HG03280 (cell line): ENCODE results near the gene HSBP1L1.
"Not testable (repeated sequence)": the region's sequence is repeated elsewhere in the genome, so short reads cannot be mapped to it uniquely, and the experiment has no call there.

Source experiments
- ATAC-seq: cut with Tn5 transposase; IDR thresholded peaks from one replicate; pipeline ENCODE4 v1.9.1; 2021; ENCODE audit warnings: mild to moderate bottlenecking, moderate library complexity; ENCODE audit not compliant: unreplicated experiment

The HSBP1L1 gene

GRCh38 chr18:79960161-79960801 is 4.2 kb upstream of the HSBP1L1 start:
- ATAC-seq = not testable (repeated sequence)

- no peak for ATAC-seq
Measured at GRCh38 chr18:79960921-79961526, 3.4 kb upstream of the HSBP1L1 start.

GRCh38 chr18:79961527-79962291 is 2.7 kb upstream of the HSBP1L1 start:
- ATAC-seq = no peak

GRCh38 chr18:79962311-79962710 is 2.1 kb upstream of the HSBP1L1 start:
- ATAC-seq = no peak

GRCh38 chr18:79962835-79963657 is 1.4 kb upstream of the HSBP1L1 start:
- peak; percentile 69 for ATAC-seq

- no peak for ATAC-seq
Measured at GRCh38 chr18:79963658-79964329, 649 bp upstream of the HSBP1L1 start.

GRCh38 chr18:79965119-79965902 is 868 bp downstream of the HSBP1L1 start:
- no peak for ATAC-seq

- no peak for ATAC-seq
Measured at GRCh38 chr18:79970419-79971133, 6.1 kb downstream of the HSBP1L1 start.

- no peak for ATAC-seq
Measured at GRCh38 chr18:79971211-79971952, 6.9 kb downstream of the HSBP1L1 start.

- no peak for ATAC-seq
Measured at GRCh38 chr18:79971986-79972385, 7.5 kb downstream of the HSBP1L1 start.

GRCh38 chr18:79972720-79973119 is 8.3 kb downstream of the HSBP1L1 start:
- ATAC-seq = no peak

DNA sequence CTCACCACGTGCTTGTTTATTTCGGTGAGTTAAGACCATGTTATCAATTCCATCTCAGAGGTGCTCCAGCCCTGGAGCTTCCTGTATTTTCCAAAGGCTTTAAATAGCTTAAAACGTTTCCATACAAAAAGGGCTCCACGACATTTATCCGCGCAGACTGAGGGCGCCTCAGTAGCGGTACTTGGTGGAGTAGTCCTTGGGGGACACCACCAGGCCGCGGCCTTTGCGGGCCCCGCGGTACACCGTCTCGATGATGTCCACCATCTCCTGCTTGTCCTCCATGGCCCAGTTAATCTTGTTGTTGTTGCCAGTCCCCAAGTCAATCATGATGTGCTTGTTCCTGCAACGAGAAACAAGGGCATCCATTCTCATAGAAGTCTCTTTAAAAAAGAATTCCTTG is 9.1 kb downstream of the HSBP1L1 start:
- ATAC-seq = no peak

DNA sequence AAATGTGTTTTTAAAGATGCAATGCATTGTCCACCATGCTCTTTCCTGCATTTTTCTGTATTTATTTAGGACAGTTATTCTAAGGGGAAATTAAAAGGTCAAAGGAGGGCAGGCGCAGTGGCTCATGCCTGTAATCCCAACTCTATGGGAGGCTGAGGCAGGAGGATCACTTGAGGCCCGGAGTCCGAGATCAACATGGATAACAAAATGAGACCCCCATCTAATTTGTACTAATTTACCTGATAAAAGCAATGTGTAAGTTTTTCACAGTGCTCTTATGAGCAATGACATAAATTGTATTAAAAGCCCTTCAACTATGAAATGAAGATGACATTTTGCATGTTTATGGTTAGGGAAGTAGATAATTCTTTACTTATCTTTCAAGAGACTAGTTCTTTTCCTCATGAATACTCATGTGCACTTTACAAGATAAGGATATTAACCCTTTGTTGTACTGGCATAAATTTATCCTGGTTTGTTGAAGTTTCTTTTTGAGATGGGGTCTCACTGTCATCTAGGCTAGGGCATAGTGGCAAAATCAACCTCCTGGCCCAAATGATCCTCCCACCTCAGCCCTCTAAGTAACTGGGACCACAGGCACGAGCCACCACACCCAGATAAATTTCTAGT is 9.7 kb downstream of the HSBP1L1 start:
- ATAC-seq = no peak

GRCh38 chr18:79975043-79975442 is 10.6 kb downstream of the HSBP1L1 start:
- no peak for ATAC-seq

GRCh38 chr18:79975985-79976680 is 11.7 kb downstream of the HSBP1L1 start:
- ATAC-seq = no peak

DNA sequence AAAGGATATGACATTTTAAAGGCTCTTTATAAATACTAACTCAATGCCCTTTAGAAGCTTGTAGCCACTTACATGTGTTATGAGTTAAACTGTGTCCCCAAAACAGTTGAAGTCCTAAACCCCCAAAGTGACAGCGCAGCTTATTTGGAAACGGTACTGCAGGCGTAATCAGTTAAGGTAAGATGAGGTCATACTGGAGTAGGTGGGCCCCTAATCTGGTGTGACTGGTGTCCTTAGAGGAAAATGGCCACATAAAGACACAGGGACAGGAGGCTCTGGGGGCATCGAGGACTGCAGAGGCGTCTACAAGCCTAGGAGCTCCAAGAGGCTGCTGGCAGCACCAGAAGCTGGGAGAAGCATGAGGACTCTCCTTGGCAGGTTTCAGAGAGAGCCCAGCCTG is 15.4 kb downstream of the HSBP1L1 start:
- ATAC-seq = no peak

DNA sequence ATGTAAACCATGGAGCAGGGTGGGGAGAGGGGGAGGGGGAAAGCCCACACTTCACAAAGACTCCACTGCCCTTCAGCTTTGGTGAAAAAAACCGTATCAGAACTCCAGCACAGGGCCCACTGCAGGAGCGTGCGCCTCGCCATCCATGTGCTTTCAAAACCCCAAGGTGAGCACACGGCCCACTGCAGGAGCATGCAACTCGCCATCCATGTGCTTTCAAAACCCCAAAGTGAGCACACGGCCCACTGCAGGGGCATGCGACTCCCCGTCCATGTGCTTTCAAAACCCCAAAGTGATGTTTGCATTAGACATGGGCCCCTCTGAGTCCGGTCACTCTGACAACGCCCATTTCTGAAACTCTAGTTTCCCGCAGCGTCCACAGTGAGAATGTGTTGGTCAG is 16.1 kb downstream of the HSBP1L1 start:
- no peak for ATAC-seq

- no peak for ATAC-seq
Measured at GRCh38 chr18:79982736-79983135, 18.3 kb downstream of the HSBP1L1 start.
